H9 (cell line): ENCODE measurements around the gene MID1. TPM values are rescaled to one million over a fixed set of nuclear protein-coding genes. Genes with fewer than 3 reads are reported as not detected.

Experiments
- DNase-seq: peaks from one replicate; pipeline ENCODE4 v3.0.0-alpha.2; 2017
- H2AFZ ChIP-seq: one replicate; pipeline ENCODE4 v1.6.1; 2013; ENCODE audit warnings: mild to moderate bottlenecking, low read length, control low read depth, moderate library complexity
- H2AK5ac ChIP-seq: 2 replicates; pipeline ENCODE4 v1.6.1; 2013; ENCODE audit warnings: low read length, control low read depth, mixed read lengths; ENCODE audit not compliant: insufficient read length
- H2BK120ac ChIP-seq: one replicate; pipeline ENCODE4 v1.6.1; 2013; ENCODE audit warnings: low read depth, mild to moderate bottlenecking, low read length, control low read depth, inconsistent platforms; ENCODE audit not compliant: poor library complexity, severe bottlenecking
- H2BK12ac ChIP-seq: 2 replicates; pipeline ENCODE4 v1.6.1; 2013; ENCODE audit warnings: low read length, control low read depth, mixed read lengths, low read depth; ENCODE audit not compliant: insufficient read length
- H2BK15ac ChIP-seq: 2 replicates; pipeline ENCODE4 v1.6.1; 2013; ENCODE audit warnings: low read depth, low read length, control low read depth
- H2BK20ac ChIP-seq: one replicate; pipeline ENCODE4 v1.6.1; 2013; ENCODE audit warnings: low read depth, mild to moderate bottlenecking, low read length, control low read depth, inconsistent platforms; ENCODE audit not compliant: poor library complexity, severe bottlenecking
- H2BK5ac ChIP-seq: 2 replicates; pipeline ENCODE4 v1.6.1; 2013; ENCODE audit warnings: low read length, control low read depth, mixed read lengths; ENCODE audit not compliant: insufficient read length
- H3K14ac ChIP-seq: 2 replicates; pipeline ENCODE4 v1.6.1; 2013; ENCODE audit warnings: low read length, control low read depth; ENCODE audit not compliant: insufficient read depth
- H3K18ac ChIP-seq: 2 replicates; pipeline ENCODE4 v1.6.1; 2013; ENCODE audit warnings: low read depth, mild to moderate bottlenecking, mixed read lengths, low read length, control low read depth; ENCODE audit not compliant: insufficient read length
- H3K23ac ChIP-seq: 2 replicates; pipeline ENCODE4 v1.6.1; 2013; ENCODE audit warnings: low read length, control low read depth, mixed read lengths, low read depth; ENCODE audit not compliant: insufficient read length
- H3K23me2 ChIP-seq: 2 replicates; pipeline ENCODE4 v1.6.1; 2013; ENCODE audit warnings: low read depth, mild to moderate bottlenecking, mixed read lengths, low read length, control low read depth; ENCODE audit not compliant: insufficient read length, poor library complexity, severe bottlenecking
- H3K27ac ChIP-seq: 2 replicates; pipeline ENCODE4 v1.5.1; 2013; ENCODE audit warnings: low read length, control low read depth, mixed read lengths, low read depth; ENCODE audit not compliant: insufficient read length
- H3K27me3 ChIP-seq: 2 replicates; pipeline ENCODE4 v1.6.1; 2013; ENCODE audit warnings: low read length, control low read depth, inconsistent platforms; ENCODE audit not compliant: insufficient read depth
- H3K4ac ChIP-seq: 2 replicates; pipeline ENCODE4 v1.6.1; 2013; ENCODE audit warnings: low read depth, mild to moderate bottlenecking, control low read depth, inconsistent platforms, low read length, moderate library complexity
- H3K4me1 ChIP-seq: 2 replicates; pipeline ENCODE4 v1.6.1; 2013; ENCODE audit warnings: low read length, control low read depth, inconsistent platforms; ENCODE audit not compliant: insufficient read depth
- H3K4me2 ChIP-seq: 2 replicates; pipeline ENCODE4 v1.6.1; 2013; ENCODE audit warnings: low read length, control low read depth, mixed read lengths; ENCODE audit not compliant: insufficient read length, insufficient read depth
- H3K56ac ChIP-seq: 2 replicates; pipeline ENCODE4 v1.6.1; 2013; ENCODE audit warnings: low read depth, mild to moderate bottlenecking, mixed read lengths, low read length, control low read depth; ENCODE audit not compliant: insufficient read length
- H3K79me1 ChIP-seq: 2 replicates; pipeline ENCODE4 v1.6.1; 2013; ENCODE audit warnings: low read depth, mild to moderate bottlenecking, moderate library complexity, low read length, control low read depth, inconsistent platforms; ENCODE audit not compliant: insufficient read depth, poor library complexity, severe bottlenecking
- H3K79me2 ChIP-seq: 2 replicates; pipeline ENCODE4 v1.6.1; 2013; ENCODE audit warnings: low read length, control low read depth, inconsistent platforms; ENCODE audit not compliant: insufficient read depth
- H3K9ac ChIP-seq: 2 replicates; pipeline ENCODE4 v1.6.1; 2013; ENCODE audit warnings: low read length, control low read depth, mixed read lengths; ENCODE audit not compliant: insufficient read length; ENCODE audit errors: extremely low read depth
- H3K9me3 ChIP-seq: one replicate; pipeline ENCODE4 v1.6.1; 2013; ENCODE audit warnings: low read depth, low read length, inconsistent platforms; ENCODE audit not compliant: control insufficient read depth
- H3T11ph ChIP-seq: one replicate; pipeline ENCODE4 v1.6.1; 2013; ENCODE audit warnings: mild to moderate bottlenecking, low read length, control low read depth, inconsistent platforms
- H4K20me1 ChIP-seq: one replicate; pipeline ENCODE4 v1.6.1; 2013; ENCODE audit not compliant: control insufficient read depth, insufficient read length, insufficient read depth
- H4K5ac ChIP-seq: 2 replicates; pipeline ENCODE4 v1.6.1; 2013; ENCODE audit warnings: low read depth, mild to moderate bottlenecking, mixed read lengths, low read length, control low read depth; ENCODE audit not compliant: insufficient read length
- H4K8ac ChIP-seq: replicated peaks from 2 replicates; pipeline ENCODE4 v1.6.1; 2013; ENCODE audit warnings: low read length, control low read depth, mixed read lengths, low read depth; ENCODE audit not compliant: insufficient read length
- H4K91ac ChIP-seq: 2 replicates; pipeline ENCODE4 v1.6.1; 2013; ENCODE audit warnings: low read depth, mild to moderate bottlenecking, moderate library complexity, mixed read lengths, low read length, control low read depth; ENCODE audit not compliant: insufficient read length
- H3K27ac Mint-ChIP-seq, 3 experiments: 2 replicates in 2 of 3; 3 replicates in 1 of 3; pipeline ENCODE4 v1.8.0; 2020 to 2021; ENCODE audit warnings: mixed read lengths in 3 of 3, mild to moderate bottlenecking in 1 of 3, moderate library complexity in 1 of 3
- H3K27me3 Mint-ChIP-seq: 2 replicates; pipeline ENCODE4 v1.8.0; 2021; ENCODE audit warnings: low read depth, mild to moderate bottlenecking, moderate library complexity, mixed read lengths
- H3K36me3 Mint-ChIP-seq, 3 experiments: 2 replicates in 2 of 3; 3 replicates in 1 of 3; pipeline ENCODE4 v1.8.0; 2020 to 2021; ENCODE audit warnings: low read depth in 3 of 3, mixed read lengths in 3 of 3; ENCODE audit not compliant: insufficient read depth in 1 of 3
- H3K4me1 Mint-ChIP-seq, 2 experiments: 2 replicates each; pipeline ENCODE4 v1.8.0; 2020; ENCODE audit warnings: mixed read lengths in 2 of 2
- H3K4me3 Mint-ChIP-seq, 2 experiments: 2 replicates in 1 of 2; 3 replicates in 1 of 2; pipeline ENCODE4 v1.8.0; 2020 to 2021; ENCODE audit warnings: mild to moderate bottlenecking in 2 of 2, mixed read lengths in 2 of 2, moderate library complexity in 1 of 2
- H3K9me3 Mint-ChIP-seq, 2 experiments: 2 replicates in 1 of 2; 3 replicates in 1 of 2; pipeline ENCODE4 v1.8.0; 2020; ENCODE audit warnings: mild to moderate bottlenecking in 2 of 2, mixed read lengths in 2 of 2, moderate library complexity in 1 of 2
- WGBS: extraction: QIAGEN DNeasy Blood & Tissue Kit; methylation state at CpG from one replicate; pipeline ENCODE4 v1.1.7; 2013; ENCODE audit warnings: missing lambda C conversion rate, low lambda C conversion rate, mixed read lengths; ENCODE audit not compliant: insufficient read length; ENCODE audit errors: extremely low coverage; 5-methylcytosine and 5-hydroxymethylcytosine counted together
- long read RNA-seq: library from polyadenylated mRNA; unstranded; transcript quantifications from one replicate; pipeline ENCODE4 v2.0.0, GENCODE V29; 2020
- total RNA-seq: library from RNA; stranded (reverse); gene quantifications from 2 replicates; pipeline ENCODE4 v1.2.1, GENCODE V29; 2021
- TF ChIP-seq, protein P1 (sequence below): fragments of 200-600 bp; sonication (generic); conservative IDR thresholded peaks from 3 replicates; pipeline ENCODE4 v1.8.0; 2021; ENCODE audit warnings: antibody characterized with exemption, mild to moderate bottlenecking

Gene MID1, protein sequence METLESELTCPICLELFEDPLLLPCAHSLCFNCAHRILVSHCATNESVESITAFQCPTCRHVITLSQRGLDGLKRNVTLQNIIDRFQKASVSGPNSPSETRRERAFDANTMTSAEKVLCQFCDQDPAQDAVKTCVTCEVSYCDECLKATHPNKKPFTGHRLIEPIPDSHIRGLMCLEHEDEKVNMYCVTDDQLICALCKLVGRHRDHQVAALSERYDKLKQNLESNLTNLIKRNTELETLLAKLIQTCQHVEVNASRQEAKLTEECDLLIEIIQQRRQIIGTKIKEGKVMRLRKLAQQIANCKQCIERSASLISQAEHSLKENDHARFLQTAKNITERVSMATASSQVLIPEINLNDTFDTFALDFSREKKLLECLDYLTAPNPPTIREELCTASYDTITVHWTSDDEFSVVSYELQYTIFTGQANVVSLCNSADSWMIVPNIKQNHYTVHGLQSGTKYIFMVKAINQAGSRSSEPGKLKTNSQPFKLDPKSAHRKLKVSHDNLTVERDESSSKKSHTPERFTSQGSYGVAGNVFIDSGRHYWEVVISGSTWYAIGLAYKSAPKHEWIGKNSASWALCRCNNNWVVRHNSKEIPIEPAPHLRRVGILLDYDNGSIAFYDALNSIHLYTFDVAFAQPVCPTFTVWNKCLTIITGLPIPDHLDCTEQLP
- total RNA-seq = 32.9 and 33.1 TPM in 2 replicates
- long read RNA-seq, full-length matches to known transcripts = 103 of 165 reads
- long read RNA-seq, partial matches to known transcripts = 41 of 165 reads
- long read RNA-seq, other reads (novel, unspliced or antisense) = 21 of 165 reads

DNA sequence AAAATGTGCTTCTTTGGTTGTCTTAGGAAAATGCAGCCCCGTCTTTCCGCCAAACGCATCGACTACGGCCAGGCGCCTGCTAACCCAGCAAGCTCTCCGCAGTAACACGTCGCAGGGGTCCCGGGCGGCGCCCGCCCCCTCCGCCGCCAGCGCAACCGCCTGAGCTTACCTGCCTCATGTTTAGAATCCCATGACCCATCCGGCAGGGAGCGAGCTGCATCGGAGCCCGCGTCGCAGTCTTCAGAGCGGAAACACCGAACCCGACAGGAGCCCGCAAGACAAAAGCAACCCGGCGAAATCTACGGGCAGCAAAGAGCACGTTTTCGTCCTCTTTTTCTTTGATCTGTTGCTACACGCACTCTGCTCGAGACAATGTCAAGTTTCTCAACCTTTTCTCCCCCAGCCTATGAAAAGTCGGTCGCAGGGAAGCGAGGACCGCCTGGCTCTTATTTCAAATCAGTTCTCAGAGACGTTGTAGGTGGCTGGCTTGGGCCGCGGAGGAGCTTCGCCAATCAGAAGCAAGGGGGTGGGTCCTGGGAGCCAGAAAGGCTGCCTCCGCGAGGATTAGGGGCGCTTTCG lies at the start of gene MID1:
Gene MID1, minus strand, starts transcription at position 465 of the 579 bp plus-strand sequence. CDS start 53,038 bp downstream, outside the sequence.
- peaks cover 27% of the 10 kb centered on the region; the same call in 1 of the 2 replicates for H3K79me2 ChIP-seq
- H3K27ac ChIP-seq = peak within 1 kb of the TSS; percentile 88
- Mint-ChIP-seq H3K9me3 (peaks cover 36 to 42% of the 10 kb centered on the region in 2 experiments), H3K4me1 (peaks cover 38 to 51% of the 10 kb centered on the region in 2 experiments), H3K36me3 (peaks cover 0 to 9% (median 6%) of the 10 kb centered on the region in 3 experiments; a peak in 2 of 7 replicates), H3K27me3 (peaks cover 2% of the 10 kb centered on the region; the same call in 1 of the 2 replicates), H3K4me3 (peak within 1 kb of the TSS; percentile 85 to 98), H3K27ac (peak within 1 kb of the TSS; percentile 91 to 98 (median 97))
- no peak within 1 kb of the TSS for H3K4ac ChIP-seq
- H2BK5ac ChIP-seq = peak within 1 kb of the TSS; percentile 15
- H3K9ac ChIP-seq = peak within 1 kb of the TSS; percentile 83
- no peak within 1 kb of the TSS for H3T11ph ChIP-seq
- no peak within 1 kb of the TSS for H2AFZ ChIP-seq
- H3K27me3 ChIP-seq = no peaks in the 10 kb centered on the region
- peak within 1 kb of the TSS; percentile 38; the same call in 1 of the 2 replicates for H3K14ac ChIP-seq
- H3K56ac ChIP-seq = no peak within 1 kb of the TSS
- H4K91ac ChIP-seq = no peak within 1 kb of the TSS
- H4K5ac ChIP-seq = no peak within 1 kb of the TSS
- peak within 1 kb of the TSS; percentile 59 for H3K18ac ChIP-seq
- H2BK12ac ChIP-seq = no peak within 1 kb of the TSS
- peaks cover 7% of the 10 kb centered on the region; the same call in 1 of the 2 replicates for H3K4me1 ChIP-seq
- H4K20me1 ChIP-seq = no peaks in the 10 kb centered on the region
- H2BK120ac ChIP-seq = no peak within 1 kb of the TSS
- no CpG with 5 or more reads among the region's 46 CpGs for WGBS
- peak within 1 kb of the TSS; percentile 89 for H3K4me2 ChIP-seq
- no peak within 1 kb of the TSS for H2BK20ac ChIP-seq
- no peak within 1 kb of the TSS for H4K8ac ChIP-seq
- peaks cover 8% of the 10 kb centered on the region for H3K23me2 ChIP-seq
- H3K79me1 ChIP-seq = no peaks in the 10 kb centered on the region
- TF ChIP-seq, protein P1, sequence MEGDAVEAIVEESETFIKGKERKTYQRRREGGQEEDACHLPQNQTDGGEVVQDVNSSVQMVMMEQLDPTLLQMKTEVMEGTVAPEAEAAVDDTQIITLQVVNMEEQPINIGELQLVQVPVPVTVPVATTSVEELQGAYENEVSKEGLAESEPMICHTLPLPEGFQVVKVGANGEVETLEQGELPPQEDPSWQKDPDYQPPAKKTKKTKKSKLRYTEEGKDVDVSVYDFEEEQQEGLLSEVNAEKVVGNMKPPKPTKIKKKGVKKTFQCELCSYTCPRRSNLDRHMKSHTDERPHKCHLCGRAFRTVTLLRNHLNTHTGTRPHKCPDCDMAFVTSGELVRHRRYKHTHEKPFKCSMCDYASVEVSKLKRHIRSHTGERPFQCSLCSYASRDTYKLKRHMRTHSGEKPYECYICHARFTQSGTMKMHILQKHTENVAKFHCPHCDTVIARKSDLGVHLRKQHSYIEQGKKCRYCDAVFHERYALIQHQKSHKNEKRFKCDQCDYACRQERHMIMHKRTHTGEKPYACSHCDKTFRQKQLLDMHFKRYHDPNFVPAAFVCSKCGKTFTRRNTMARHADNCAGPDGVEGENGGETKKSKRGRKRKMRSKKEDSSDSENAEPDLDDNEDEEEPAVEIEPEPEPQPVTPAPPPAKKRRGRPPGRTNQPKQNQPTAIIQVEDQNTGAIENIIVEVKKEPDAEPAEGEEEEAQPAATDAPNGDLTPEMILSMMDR = no peak
- H3K9me3 ChIP-seq = peaks cover 4% of the 10 kb centered on the region
- H3K23ac ChIP-seq = no peak within 1 kb of the TSS
- peak; percentile 82 for DNase-seq
- H2AK5ac ChIP-seq = no peak within 1 kb of the TSS
- no peak within 1 kb of the TSS for H2BK15ac ChIP-seq
